Erythroblast (primary cell): ENCODE results near the gene ELOVL6.

Experiments
- GATA1 ChIP-seq: IDR thresholded peaks from 2 replicates; pipeline ENCODE4 v1.6.1; 2011; ENCODE audit warnings: low read depth, mild to moderate bottlenecking, control low read depth, low read length, moderate library complexity
- POLR2A ChIP-seq: IDR thresholded peaks from 2 replicates; pipeline ENCODE4 v1.6.1; 2011; ENCODE audit warnings: mild to moderate bottlenecking, low read length

- no peak for TF ChIP-seq POLR2A
- TF ChIP-seq GATA1 = no peak
Observed at GRCh38 chr4:110106931-110107296, 91.5 kb downstream of the ELOVL6 start.
